Endothelial cell of umbilical vein (primary cell): ENCODE measurements around the gene HSPA1B. TPM values are rescaled to one million over a fixed set of nuclear protein-coding genes. Genes with fewer than 3 reads are reported as not detected.

ENCODE experiments used
- BruUV-seq: library from RNA; stranded (reverse); fragments of 400-500 nt; replicated peaks from 2 replicates; lab custom pipeline; 2021; lab: Mats Ljungman, UMichigan
- CTCF ChIA-PET: fragments of 300-600, 350-600 bp; sonication (Branson Sonifier 250); formaldehyde crosslinking; loops from one replicate; lab custom pipeline; 2021; ENCODE audit warnings: antibody characterized with exemption, inconsistent platforms; lab: Charles Lee
- POLR2A ChIA-PET: fragments of 300-600, 350-600 bp; sonication (Branson Sonifier 250); formaldehyde crosslinking; loops from one replicate; lab custom pipeline; 2021; ENCODE audit warnings: antibody characterized with exemption, inconsistent platforms; lab: Charles Lee
- DNase-seq: peaks from one replicate; pipeline ENCODE4 v3.0.0-alpha.2; 2011; ENCODE audit warnings: low read depth, low spot score
- FAIRE-seq: peaks from 2 replicates; lab custom pipeline; 2011; peaks lifted over from hg19 to GRCh38; lab: Jason Lieb, UNC
- H2AFZ ChIP-seq: 2 replicates; pipeline ENCODE4 v1.6.0; 2012; ENCODE audit warnings: low read depth, low read length, control low read depth, inconsistent platforms
- H3K27ac ChIP-seq: 2 replicates; pipeline ENCODE4 v1.5.1; 2011; ENCODE audit warnings: low read depth, mild to moderate bottlenecking, control low read depth, low read length, moderate library complexity; ENCODE audit not compliant: insufficient read depth
- H3K27me3 ChIP-seq, 2 experiments: 2 replicates each; pipeline versions ENCODE4 v1.6.0 to v1.6.1; 2011; ENCODE audit warnings: low read length in 2 of 2, mixed read lengths in 1 of 2; ENCODE audit not compliant: control insufficient read depth in 2 of 2, insufficient read depth in 2 of 2
- H3K36me3 ChIP-seq, 2 experiments: 2 replicates in 1 of 2; 3 replicates in 1 of 2; pipeline ENCODE4 v1.5.1; 2011; ENCODE audit warnings: low read length in 2 of 2, mild to moderate bottlenecking in 1 of 2, moderate library complexity in 1 of 2; ENCODE audit not compliant: control insufficient read depth in 2 of 2, insufficient read depth in 2 of 2; ENCODE audit errors: extremely low read depth in 1 of 2
- H3K4me1 ChIP-seq: 3 replicates; pipeline ENCODE4 v1.5.1; 2011; ENCODE audit warnings: mild to moderate bottlenecking, low read length; ENCODE audit not compliant: control insufficient read depth, insufficient read depth; ENCODE audit errors: extremely low read depth
- H3K4me2 ChIP-seq: 2 replicates; pipeline ENCODE4 v1.6.1; 2011; ENCODE audit warnings: low read length, control low read depth, mixed read lengths; ENCODE audit not compliant: insufficient read depth
- H3K4me3 ChIP-seq, 3 experiments: fragments of 200-600 bp in 1 of 3; sonication (generic), shearing (Covaris generic) in 1 of 3; replicated peaks in 1 of 3; 2 replicates each; pipeline ENCODE4 v1.5.1; 2011 to 2016; ENCODE audit warnings: control low read depth in 3 of 3, low read length in 3 of 3, mild to moderate bottlenecking in 2 of 3, inconsistent platforms in 1 of 3, low read depth in 1 of 3, moderate library complexity in 1 of 3; ENCODE audit not compliant: insufficient read depth in 1 of 3
- H3K79me2 ChIP-seq: 2 replicates; pipeline ENCODE4 v1.6.0; 2012; ENCODE audit warnings: low read length, inconsistent platforms; ENCODE audit not compliant: control insufficient read depth, insufficient read depth
- H3K9ac ChIP-seq: replicated peaks from 2 replicates; pipeline ENCODE3; 2011; ENCODE audit warnings: low read length, control low read depth; ENCODE audit not compliant: insufficient read depth; ENCODE audit errors: extremely low read depth
- H3K9me1 ChIP-seq: replicated peaks from 3 replicates; pipeline ENCODE4 v1.6.0; 2011; ENCODE audit warnings: mild to moderate bottlenecking, low read length; ENCODE audit not compliant: control insufficient read depth, insufficient read depth; ENCODE audit errors: extremely low read depth
- H3K9me3 ChIP-seq: replicated peaks from 2 replicates; pipeline ENCODE4 v1.5.1; 2012; ENCODE audit warnings: low read length, inconsistent platforms; ENCODE audit not compliant: control insufficient read depth, insufficient read depth
- H4K20me1 ChIP-seq: replicated peaks from 2 replicates; pipeline ENCODE3; 2011; ENCODE audit warnings: mild to moderate bottlenecking, low read length; ENCODE audit not compliant: control insufficient read depth, insufficient read depth; ENCODE audit errors: extremely low read depth
- CTCF ChIP-seq, 2 donors: IDR thresholded peaks; 1 replicate in 1 of 2; 2 replicates in 1 of 2; pipeline ENCODE4 v1.5.1; 2011; ENCODE audit warnings: low read length in 2 of 2, mild to moderate bottlenecking in 2 of 2, moderate library complexity in 2 of 2, control low read depth in 1 of 2, inconsistent platforms in 1 of 2, low read depth in 1 of 2; ENCODE audit not compliant: insufficient read depth in 1 of 2; ENCODE audit errors: extremely low read depth in 1 of 2
- EZH2 ChIP-seq: IDR thresholded peaks from 2 replicates; pipeline ENCODE4 v1.6.1; 2012; ENCODE audit warnings: borderline replicate concordance, low read depth, mild to moderate bottlenecking, moderate library complexity, low read length, inconsistent platforms; ENCODE audit not compliant: severe bottlenecking
- FOS ChIP-seq: IDR thresholded peaks from 2 replicates; pipeline ENCODE4 v1.6.1; 2011; ENCODE audit warnings: mild to moderate bottlenecking, low read length, moderate library complexity, borderline replicate concordance; ENCODE audit not compliant: insufficient read depth
- GATA2 ChIP-seq: IDR thresholded peaks from 2 replicates; pipeline ENCODE4 v1.7.0; 2011; ENCODE audit warnings: low read depth, mild to moderate bottlenecking, moderate library complexity, mixed read lengths, low read length; ENCODE audit not compliant: insufficient read length, insufficient read depth
- JUN ChIP-seq: IDR thresholded peaks from 2 replicates; pipeline ENCODE4 v1.6.1; 2011; ENCODE audit warnings: borderline replicate concordance, low read depth; ENCODE audit not compliant: insufficient read length, insufficient read depth
- MYC ChIP-seq: IDR thresholded peaks from one replicate; pipeline ENCODE4 v1.6.1; 2011; ENCODE audit warnings: mild to moderate bottlenecking, low read depth, low read length
- POLR2A ChIP-seq: IDR thresholded peaks from 2 replicates; pipeline ENCODE4 v1.6.1; 2012; ENCODE audit warnings: low read depth, mild to moderate bottlenecking, control low read depth, low read length
- POLR2AphosphoS5 ChIP-seq: IDR thresholded peaks from 2 replicates; pipeline ENCODE4 v1.6.1; 2012; ENCODE audit warnings: low read depth, mild to moderate bottlenecking, control low read depth, low read length, moderate library complexity; ENCODE audit not compliant: insufficient read depth
- dilution Hi-C: fragments of 300-500 bp; cut with MboI; formaldehyde crosslinking; loops from one replicate; pipeline ENCODE4 v1.15.0; 2019; ENCODE audit warnings: low sequenced_read_pairs; ENCODE audit not compliant: extremely low pct_ligation_motif_present
- intact Hi-C: fragments of 100-400 bp; cut with micrococcal nuclease; formaldehyde crosslinking; loops from one replicate; pipeline ENCODE4 v1.10.0; 2022
- polyA plus RNA-seq, 4 experiments: library from polyadenylated mRNA; depleted of rRNA in 3 of 4; stranded (reverse) in 3 of 4; unstranded in 1 of 4; fragments of >200 nt; gene quantifications; 2 replicates each; pipeline versions ENCODE4 v1.2.1 to v1.2.3, GENCODE V29; 2011 to 2012; ENCODE audit warnings: missing spikeins in 1 of 4
- total RNA-seq: library from RNA; stranded (reverse); gene quantifications from 2 replicates; pipeline ENCODE4 v1.2.3, GENCODE V29; 2021
- TF ChIP-seq, protein P1 (sequence below): IDR thresholded peaks from 2 replicates; pipeline ENCODE4 v1.6.1; 2011; ENCODE audit not compliant: insufficient read depth, insufficient read length

Gene HSPA1B
- total and polyA plus RNA-seq, 2 donors (not counting 3 experiments of a cell fraction or from before 2014, with no cell fraction given) = 27.1 to 54.0 TPM

DNA sequence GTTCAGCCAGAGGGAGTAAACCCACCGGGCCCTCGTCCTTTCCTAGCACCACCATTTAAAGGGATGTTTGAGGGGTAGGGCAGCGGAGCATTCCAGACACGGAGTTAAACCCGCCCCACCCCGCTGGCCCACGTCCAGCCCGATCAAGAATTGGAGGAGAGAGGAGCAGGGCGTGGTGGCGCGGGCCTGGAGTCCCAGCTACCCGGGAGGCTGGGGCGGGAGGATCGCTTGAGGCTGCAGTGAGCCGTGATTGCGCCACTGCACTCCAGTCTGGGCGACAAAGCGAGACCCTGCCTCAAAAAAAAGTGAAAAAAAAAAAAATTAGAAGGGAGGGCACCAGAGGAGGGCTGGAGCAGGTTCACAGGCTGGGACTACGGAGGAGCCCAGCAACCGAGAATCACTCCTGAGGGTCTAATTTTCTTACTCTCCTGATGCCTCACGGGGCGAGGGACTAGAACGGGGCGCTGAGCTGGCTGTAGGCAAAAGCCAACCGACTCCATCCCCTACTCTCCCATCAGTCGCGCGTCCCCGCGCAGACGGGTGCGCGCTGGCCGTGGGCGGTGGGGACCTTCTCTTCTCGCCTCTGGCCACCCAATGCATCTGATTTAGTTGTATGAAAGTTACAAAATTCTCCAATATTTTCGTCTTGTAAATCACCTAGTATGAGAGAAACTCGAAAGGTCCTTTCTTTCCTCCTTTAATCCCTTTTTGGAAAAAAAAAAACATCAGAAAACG is 6.1 kb upstream of the HSPA1B start:
- no peak for TF ChIP-seq MYC
- TF ChIP-seq POLR2AphosphoS5 = no peak
- TF ChIP-seq, protein P1, sequence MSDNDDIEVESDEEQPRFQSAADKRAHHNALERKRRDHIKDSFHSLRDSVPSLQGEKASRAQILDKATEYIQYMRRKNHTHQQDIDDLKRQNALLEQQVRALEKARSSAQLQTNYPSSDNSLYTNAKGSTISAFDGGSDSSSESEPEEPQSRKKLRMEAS = no peak
- no peak for TF ChIP-seq JUN
- no peak for TF ChIP-seq EZH2
- no peak for TF ChIP-seq FOS
- no peak for TF ChIP-seq GATA2
- TF ChIP-seq POLR2A = no peak
- no peak for TF ChIP-seq CTCF (IDR thresholded peaks at IDR 0.05; ENCODE audit: extremely low read depth in 1 of 2, insufficient read depth in 1 of 2, low read depth in 1 of 2, low read length in 2 of 2)
- H3K4me3 ChIP-seq = peak overlapping the region; percentile 44 to 73 (median 50)
- intact Hi-C loops = no loop called here
- H3K27ac ChIP-seq = peak overlapping the region; percentile 37
- dilution Hi-C loops = no loop called here
- H3K9ac ChIP-seq = peak overlapping the region; percentile 76
- peak overlapping the region; percentile 72 for H3K4me2 ChIP-seq
- no peaks in the 10 kb centered on the region for H3K36me3 ChIP-seq
- H4K20me1 ChIP-seq = no peaks in the 10 kb centered on the region
- H3K9me1 ChIP-seq = no peaks in the 10 kb centered on the region
- no peaks in the 10 kb centered on the region for H3K27me3 ChIP-seq
- POLR2A ChIA-PET = interaction anchor here (0.7 kb wide), 2 partner anchors 85 to 161 kb away, joined by 3 read pairs; partner anchors contain the start of genes C6orf47 and CLIC1
- peaks cover 25% of the 10 kb centered on the region for H3K4me1 ChIP-seq
- peak overlapping the region; percentile 85 for H2AFZ ChIP-seq
- CTCF ChIA-PET = interaction anchor here (0.8 to 2.6 kb wide), 6 partner anchors 9 to 159 kb away, joined by 3 to 10 read pairs (median 4); partner anchors contain the start of genes LSM2 and VARS1
- H3K9me3 ChIP-seq = no peaks in the 10 kb centered on the region
- FAIRE-seq (peak; percentile 40), DNase-seq (peak; percentile 69)
- H3K79me2 ChIP-seq = peaks cover 14% of the 10 kb centered on the region
- TSS peak; percentile 40 for BruUV-seq
